22Rv1 (cell line): Measurements from ENCODE around the gene RPTOR.

Source experiments
- CTCF ChIP-seq: fragments of 450-650 bp; IDR thresholded peaks from 2 replicates; pipeline ENCODE4 v1.5.1; 2017; ENCODE audit warnings: mild to moderate bottlenecking
- ZFX ChIP-seq: fragments of 450-650 bp; IDR thresholded peaks from 2 replicates; pipeline ENCODE4 v1.6.1; 2017; ENCODE audit warnings: antibody characterized with exemption, borderline replicate concordance

- TF ChIP-seq CTCF (no peak), ZFX (no peak)
Measured at GRCh38 chr17:80740141-80740540, 195.5 kb downstream of the RPTOR start.
